Ishikawa (cell line): Measurements from ENCODE around the gene TM9SF3.

Experiments used
- CEBPB ChIP-seq: IDR thresholded peaks from 2 replicates; pipeline ENCODE4 v1.6.1; 2012
- CREB1 ChIP-seq: IDR thresholded peaks from 2 replicates; pipeline ENCODE4 v1.6.1; 2012; ENCODE audit warnings: low read depth
- EGR1 ChIP-seq: IDR thresholded peaks from 2 replicates; pipeline ENCODE4 v1.6.1; 2012
- EP300 ChIP-seq: IDR thresholded peaks from 2 replicates; pipeline ENCODE4 v1.6.1; 2012; ENCODE audit warnings: borderline replicate concordance
- FOXM1 ChIP-seq: IDR thresholded peaks from 2 replicates; pipeline ENCODE4 v1.6.1; 2012; ENCODE audit warnings: low read depth, borderline replicate concordance
- MAX ChIP-seq: IDR thresholded peaks from 2 replicates; pipeline ENCODE4 v1.6.1; 2012
- NFIC ChIP-seq: IDR thresholded peaks from 2 replicates; pipeline ENCODE4 v1.6.1; 2012
- RAD21 ChIP-seq: IDR thresholded peaks from 2 replicates; pipeline ENCODE4 v1.6.1; 2012; ENCODE audit warnings: low read depth
- REST ChIP-seq: IDR thresholded peaks from 2 replicates; pipeline ENCODE4 v1.6.1; 2012; ENCODE audit warnings: low read depth, mild to moderate bottlenecking
- TAF1 ChIP-seq: IDR thresholded peaks from 2 replicates; pipeline ENCODE4 v1.6.1; 2012; ENCODE audit warnings: low read depth, mild to moderate bottlenecking
- TCF12 ChIP-seq: IDR thresholded peaks from 2 replicates; pipeline ENCODE4 v1.6.1; 2012; ENCODE audit warnings: low read depth
- TEAD4 ChIP-seq: IDR thresholded peaks from 2 replicates; pipeline ENCODE4 v1.6.1; 2012
- YY1 ChIP-seq: IDR thresholded peaks from 2 replicates; pipeline ENCODE4 v1.6.1; 2012; ENCODE audit warnings: low read depth
- ZBTB7A ChIP-seq: IDR thresholded peaks from 2 replicates; pipeline ENCODE4 v1.6.1; 2012; ENCODE audit warnings: low read depth
- TF ChIP-seq, protein P1 (sequence below): IDR thresholded peaks from 2 replicates; pipeline ENCODE4 v1.6.1; 2012

Gene TM9SF3

DNA sequence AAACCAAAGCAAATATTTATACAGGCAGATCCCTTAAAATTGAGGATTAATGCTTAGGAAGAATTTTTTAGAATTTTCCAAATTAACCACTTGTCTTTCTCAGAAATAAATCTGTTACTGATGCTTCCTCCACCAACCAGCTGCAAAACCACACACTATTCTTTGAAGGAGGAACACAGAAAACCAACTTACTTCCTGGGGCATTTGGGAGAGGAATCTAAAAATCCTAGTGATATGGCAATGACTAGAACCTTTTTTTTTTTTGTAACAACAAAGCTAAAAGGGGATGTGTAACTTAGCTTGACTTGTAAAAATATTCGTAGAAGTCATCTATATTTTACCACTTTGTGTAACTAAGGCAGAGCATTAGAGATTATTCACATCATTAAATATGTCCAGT, 5.1 kb upstream of the TM9SF3 start:
- TF ChIP-seq TCF12 (no peak), RAD21 (no peak), NFIC (no peak), EGR1 (no peak), ZBTB7A (no peak), TEAD4 (no peak), REST (no peak), CEBPB (no peak), YY1 (no peak), FOXM1 (no peak), EP300 (no peak), TAF1 (no peak), CREB1 (no peak), MAX (no peak)
- TF ChIP-seq, protein P1, sequence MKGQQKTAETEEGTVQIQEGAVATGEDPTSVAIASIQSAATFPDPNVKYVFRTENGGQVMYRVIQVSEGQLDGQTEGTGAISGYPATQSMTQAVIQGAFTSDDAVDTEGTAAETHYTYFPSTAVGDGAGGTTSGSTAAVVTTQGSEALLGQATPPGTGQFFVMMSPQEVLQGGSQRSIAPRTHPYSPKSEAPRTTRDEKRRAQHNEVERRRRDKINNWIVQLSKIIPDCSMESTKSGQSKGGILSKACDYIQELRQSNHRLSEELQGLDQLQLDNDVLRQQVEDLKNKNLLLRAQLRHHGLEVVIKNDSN = no peak

DNA sequence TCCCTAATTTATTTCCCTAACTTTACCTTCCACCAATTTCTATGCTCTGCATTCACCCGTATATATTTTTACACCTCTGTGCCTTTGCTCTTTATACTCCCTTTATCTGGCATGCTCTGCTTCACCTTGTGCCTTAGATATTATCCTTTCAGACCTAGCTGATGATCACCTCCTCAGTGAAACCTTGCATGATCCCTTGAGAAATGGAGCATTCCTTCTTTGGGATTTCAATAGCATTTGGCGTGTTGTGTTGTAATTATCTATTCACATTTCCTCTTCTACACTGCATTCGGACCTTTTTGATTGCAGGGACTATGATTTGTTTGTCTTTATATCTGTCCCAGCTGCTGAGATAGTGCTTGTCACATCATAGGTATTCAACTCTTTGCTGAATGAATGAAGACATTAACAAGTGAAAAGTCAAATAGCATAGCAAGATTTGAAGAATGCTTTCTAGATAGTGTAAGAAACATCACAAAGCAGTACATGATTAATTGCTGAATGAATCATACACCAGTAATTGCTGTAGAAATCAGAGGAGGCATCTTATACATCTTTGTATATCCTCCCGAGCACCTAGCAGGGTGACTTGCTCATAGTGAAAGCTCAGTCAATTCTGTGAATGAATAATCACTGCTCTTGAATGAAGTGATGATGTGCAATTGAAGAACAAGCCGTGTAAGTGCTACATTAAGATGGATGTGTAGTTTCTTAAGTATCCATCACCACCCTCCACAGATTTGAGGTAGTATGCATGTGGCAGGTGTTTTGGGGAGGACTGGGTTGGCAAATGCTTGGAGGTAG, 2.0 kb upstream of the TM9SF3 start:
- TF ChIP-seq FOXM1 (no peak), EP300 (no peak), TEAD4 (no peak), CEBPB (no peak), RAD21 (no peak), ZBTB7A (no peak), YY1 (no peak), TCF12 (no peak), CREB1 (no peak), TAF1 (no peak)
- TF ChIP-seq, protein P1 = no peak

GRCh38 chr10:96588060-96588554, 1.3 kb upstream of the TM9SF3 start:
- TF ChIP-seq MAX (no peak), TAF1 (no peak), CREB1 (no peak), EGR1 (no peak), FOXM1 (no peak), NFIC (no peak), ZBTB7A (no peak), TEAD4 (no peak), RAD21 (no peak), EP300 (no peak), REST (no peak), TCF12 (no peak), YY1 (no peak), CEBPB (no peak)
- TF ChIP-seq, protein P1 = no peak

DNA sequence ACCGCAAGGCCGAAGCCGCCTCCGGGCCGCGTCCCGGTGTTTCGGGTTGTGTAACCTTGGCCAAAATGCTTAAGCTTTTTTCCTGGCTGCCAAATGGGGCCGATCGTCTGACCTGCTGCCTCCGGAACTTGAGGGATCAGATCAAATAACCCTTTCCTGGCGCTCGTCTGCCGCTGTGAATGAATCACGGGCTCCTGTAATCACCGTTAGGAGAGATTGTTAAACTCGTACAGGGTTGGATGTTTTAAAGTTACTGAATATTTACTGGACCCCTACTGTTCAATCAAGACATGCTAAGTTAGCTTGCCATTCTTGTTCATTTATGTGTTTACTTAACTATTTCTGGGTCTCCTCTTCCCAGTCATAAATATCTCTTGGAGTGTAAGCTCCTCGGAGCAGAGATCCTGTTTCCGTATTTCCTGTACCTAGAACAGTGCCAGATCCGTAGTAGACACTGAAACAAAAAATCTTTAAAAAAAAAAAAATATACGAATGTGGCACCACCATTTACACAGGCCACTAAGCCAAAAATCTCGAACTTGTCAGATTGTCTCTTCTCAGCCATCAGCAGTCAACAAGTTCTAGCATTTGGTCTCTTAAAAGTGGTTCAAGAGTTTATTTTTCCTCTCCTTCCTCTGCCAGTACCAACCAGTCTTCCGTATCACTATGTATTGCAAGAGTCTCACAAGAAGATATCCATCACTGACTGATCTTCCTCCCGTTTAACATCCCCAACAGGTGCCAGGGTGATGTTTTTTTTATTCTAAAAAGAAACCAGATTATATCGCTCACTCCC, 650 bp upstream of the TM9SF3 start:
- TF ChIP-seq FOXM1 (no peak), CEBPB (peak; percentile 50; the same call in 1 of the 2 replicates)
